ENCODE results near the gene RNF167. TPM values are rescaled to one million over a fixed set of nuclear protein-coding genes. Genes with fewer than 3 reads are reported as not detected.
"Not testable (repeated sequence)": the region's sequence is repeated elsewhere in the genome, so short reads cannot be mapped to it uniquely, and the experiment has no call there.

Gene RNF167
- total and polyA plus RNA-seq, 2 of the 8 experiments (the other 6 are each of a cell fraction or from before 2014, with no cell fraction given) = 140 to 281 TPM

GRCh38 chr17:4906642-4907041 lies 33.4 kb upstream of the RNF167 start:
- not testable (repeated sequence) for H4K20me1 ChIP-seq (replicated peaks in 1 of 2; ENCODE audit: control insufficient read depth in 1 of 2, insufficient read depth in 2 of 2, low read length in 2 of 2); H3K4ac ChIP-seq (replicated peaks; ENCODE audit: insufficient read length, low read depth, low read length); H3K23me2 ChIP-seq (ENCODE audit: low read depth, low read length); H4K91ac ChIP-seq (replicated peaks; ENCODE audit: insufficient read length, low read length); H3K56ac ChIP-seq (replicated peaks; ENCODE audit: insufficient read length, low read depth, low read length); H3K14ac ChIP-seq (ENCODE audit: insufficient read length); H3K4me2 ChIP-seq (ENCODE audit: insufficient read depth in 1 of 2, low read depth in 2 of 2, low read length in 2 of 2); H3K23ac ChIP-seq (ENCODE audit: insufficient read length); DNase-seq (ENCODE audit: low read depth in 1 of 2, low spot score in 2 of 2); FAIRE-seq; H2BK12ac ChIP-seq (ENCODE audit: low read depth, low read length); H3K18ac ChIP-seq (ENCODE audit: extremely low read depth, low read length); H3K27me3 ChIP-seq (replicated peaks in 1 of 4; ENCODE audit: control insufficient read depth in 3 of 4, extremely low read depth in 1 of 4, insufficient read depth in 3 of 4, low read length in 3 of 4); H3K9me3 ChIP-seq (ENCODE audit: insufficient read depth in 2 of 2, low read depth in 1 of 2, low read length in 1 of 2); H2BK120ac ChIP-seq (replicated peaks; ENCODE audit: low read depth, low read length); H3K79me1 ChIP-seq (ENCODE audit: low read depth, low read length); H2BK5ac ChIP-seq (ENCODE audit: low read depth, low read length); H2BK15ac ChIP-seq (ENCODE audit: low read length); H4K8ac ChIP-seq (ENCODE audit: extremely low read depth, insufficient read depth, low read length); H2AFZ ChIP-seq (ENCODE audit: low read length); H3K4me3 ChIP-seq (ENCODE audit: extremely low read depth in 1 of 4, insufficient read depth in 2 of 4, low read depth in 3 of 4, low read length in 4 of 4); H3K36me3 ChIP-seq (ENCODE audit: control insufficient read depth in 2 of 4, insufficient read depth in 4 of 4, low read length in 3 of 4); H3K79me2 ChIP-seq (ENCODE audit: control insufficient read depth in 1 of 2, insufficient read depth in 2 of 2, low read length in 2 of 2); H3K27ac ChIP-seq (ENCODE audit: low read depth, low read length); H3K9ac ChIP-seq (replicated peaks in 1 of 4; ENCODE audit: extremely low read depth in 1 of 4, low read depth in 3 of 4, low read length in 3 of 4); H2AK5ac ChIP-seq (ENCODE audit: low read depth, low read length); H2BK20ac ChIP-seq (ENCODE audit: low read length); H4K5ac ChIP-seq (ENCODE audit: insufficient read length, low read depth, low read length)
- ChIA-PET CTCF (ENCODE audit: partially characterized antibody) (interaction anchor here (0.7 kb wide), 1 partner anchor 131 kb away, joined by 3 read pairs; no protein-coding TSS in a partner anchor), POLR2A (ENCODE audit: partially characterized antibody) (interaction anchor here (2.1 kb wide), 1 partner anchor 40 kb away, joined by 7 read pairs; no protein-coding TSS in a partner anchor)
- peaks cover 3 to 14% (median 4%) of the 10 kb centered on the region in 4 experiments; a peak in 6 of 7 replicates for H3K4me1 ChIP-seq (replicated peaks in 1 of 4; ENCODE audit: control insufficient read depth in 3 of 4, insufficient read depth in 4 of 4, low read length in 3 of 4)
